NCI-H128 (cell line): ENCODE results near the gene OR5L1.

ENCODE experiments used
- DNase-seq: peaks from one replicate; lab custom pipeline; 2025; ENCODE audit not compliant: unreplicated experiment; lab: John Stamatoyannopoulos, UW

Gene OR5L1

GRCh38 chr11:55811067-55811466 is at the start of gene OR5L1:
OR5L1 (plus strand) TSS chr11:55811367; CDS start chr11:55811467, 100 bp downstream.
- no peak for DNase-seq

GRCh38 chr11:55773138-55773537 is 38.0 kb upstream of the OR5L1 start, which contains the start of gene OR5D13:
OR5D13 (plus strand) TSS chr11:55773438; CDS start chr11:55773438, 0 bp downstream.
- DNase-seq = no peak

- no peak for DNase-seq
These were observed 19.6 kb upstream of the OR5L1 start for GRCh38 chr11:55791606-55792005.

- no peak for DNase-seq
These were observed 17.8 kb upstream of the OR5L1 start for GRCh38 chr11:55793321-55793720.

GRCh38 chr11:55795256-55795655 is 15.9 kb upstream of the OR5L1 start, which contains the start of gene OR5D14:
OR5D14 (plus strand) TSS chr11:55795556; CDS start chr11:55795556, 0 bp downstream.
- no peak for DNase-seq

GRCh38 chr11:55806248-55806647 is 4.9 kb upstream of the OR5L1 start:
- no peak for DNase-seq

- no peak for DNase-seq
These were observed 8.2 kb downstream of the OR5L1 start, which contains the start of gene OR5D18 for GRCh38 chr11:55819330-55819729. OR5D18 (plus strand) TSS chr11:55819630; CDS start chr11:55819630, 0 bp downstream.

- DNase-seq = no peak
These were observed 15.8 kb downstream of the OR5L1 start, which contains the start of gene OR5L2 for GRCh38 chr11:55826919-55827318. OR5L2 (plus strand) TSS chr11:55827219; CDS start chr11:55827219, 0 bp downstream.

GRCh38 chr11:55838452-55838851 is 27.3 kb downstream of the OR5L1 start, which contains the start of gene OR5D16:
OR5D16 (plus strand) TSS chr11:55838752; CDS start chr11:55838752, 0 bp downstream.
- DNase-seq = no peak

- no peak for DNase-seq
These were observed 36.3 kb downstream of the OR5L1 start for GRCh38 chr11:55847453-55847852.

- no peak for DNase-seq
These were observed 37.9 kb downstream of the OR5L1 start for GRCh38 chr11:55849037-55849436.

- no peak for DNase-seq
These were observed 41.0 kb downstream of the OR5L1 start for GRCh38 chr11:55852141-55852540.

GRCh38 chr11:55854704-55855103 is 43.5 kb downstream of the OR5L1 start:
- DNase-seq = no peak
